Femur (tissue), 1 donor: Measurements from ENCODE around the gene ARHGEF37.
"Not testable (repeated sequence)": the region's sequence is repeated elsewhere in the genome, so short reads cannot be mapped to it uniquely, and the experiment has no call there.

Source experiments
- DNase-seq: peaks from one replicate; pipeline ENCODE4 v3.0.0-alpha.2; 2017

The ARHGEF37 gene, protein sequence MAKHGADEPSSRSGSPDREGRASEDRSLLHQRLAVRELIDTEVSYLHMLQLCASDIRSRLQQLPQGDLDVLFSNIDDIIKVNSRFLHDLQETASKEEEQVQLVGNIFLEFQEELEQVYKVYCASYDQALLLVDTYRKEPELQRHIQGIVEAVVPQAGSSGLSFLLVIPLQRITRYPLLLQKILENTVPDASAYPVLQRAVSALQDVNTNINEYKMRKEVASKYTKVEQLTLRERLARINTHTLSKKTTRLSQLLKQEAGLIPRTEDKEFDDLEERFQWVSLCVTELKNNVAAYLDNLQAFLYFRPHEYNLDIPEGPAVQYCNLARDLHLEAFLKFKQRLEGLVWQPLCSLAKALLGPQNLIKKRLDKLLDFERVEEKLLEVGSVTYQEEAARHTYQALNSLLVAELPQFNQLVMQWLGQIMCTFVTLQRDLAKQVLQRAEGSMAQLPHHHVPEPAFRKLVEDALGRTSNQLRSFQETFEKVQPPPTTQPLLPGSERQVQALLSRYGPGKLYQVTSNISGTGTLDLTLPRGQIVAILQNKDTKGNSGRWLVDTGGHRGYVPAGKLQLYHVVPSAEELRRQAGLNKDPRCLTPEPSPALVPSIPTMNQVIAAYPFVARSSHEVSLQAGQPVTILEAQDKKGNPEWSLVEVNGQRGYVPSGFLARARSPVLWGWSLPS

DNA sequence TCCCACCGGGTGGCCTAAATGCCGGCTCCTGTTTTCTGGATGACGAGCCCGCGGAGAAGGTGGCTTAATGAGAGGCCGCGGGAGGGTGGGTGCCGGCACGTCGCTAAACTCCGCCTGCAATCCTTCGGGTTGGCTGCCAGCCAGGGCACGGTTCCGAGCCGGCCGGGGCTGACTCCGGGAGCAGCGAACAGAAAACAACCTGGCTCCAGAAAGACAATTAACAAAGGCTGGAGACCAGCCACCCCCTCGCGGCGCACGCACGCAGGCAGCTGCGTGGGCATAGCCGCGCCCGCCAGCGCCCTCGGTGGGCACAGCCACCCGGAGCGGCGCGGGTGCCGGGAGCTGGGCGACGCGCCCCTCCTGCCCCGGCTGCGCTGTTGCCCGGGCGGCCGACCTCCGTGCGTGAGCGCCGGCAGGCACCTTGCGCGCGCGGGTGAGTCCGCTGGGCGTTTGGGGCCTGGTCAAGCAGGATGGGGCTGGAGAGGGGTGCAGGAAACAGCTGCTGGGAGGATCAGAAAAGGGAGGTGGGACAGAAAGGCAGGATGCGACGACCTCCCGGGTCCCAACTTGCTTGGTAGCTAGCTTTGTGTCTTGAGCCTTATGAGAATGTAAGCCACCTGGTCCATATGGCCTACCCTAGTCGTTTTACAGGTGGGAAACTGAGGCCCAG lies at the start of gene ARHGEF37:
Gene ARHGEF37, plus strand, starts transcription at position 307 of the 670 bp plus-strand sequence. CDS start 16,272 bp downstream, outside the sequence.
- peak; percentile 83 for DNase-seq

DNA sequence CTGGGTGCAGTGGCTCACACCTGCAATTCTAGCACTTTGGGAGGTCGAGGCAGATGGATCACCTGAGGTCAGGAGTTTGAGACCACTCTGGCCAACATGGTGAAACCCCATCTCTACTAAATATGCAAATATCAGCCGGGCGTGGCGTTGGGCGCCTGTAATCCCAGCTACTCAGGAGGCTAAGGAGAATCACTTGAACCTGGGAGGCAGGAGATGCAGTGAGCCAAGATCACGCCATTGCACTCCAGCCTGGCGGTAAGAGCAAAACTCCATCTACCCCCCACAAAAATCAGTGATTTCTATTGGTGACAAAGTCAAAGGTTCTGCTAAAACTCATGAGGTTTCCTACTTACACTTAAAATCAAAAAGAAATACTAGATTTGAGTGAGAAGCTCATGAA lies 48.9 kb upstream of the ARHGEF37 start:
- no peak for DNase-seq

DNA sequence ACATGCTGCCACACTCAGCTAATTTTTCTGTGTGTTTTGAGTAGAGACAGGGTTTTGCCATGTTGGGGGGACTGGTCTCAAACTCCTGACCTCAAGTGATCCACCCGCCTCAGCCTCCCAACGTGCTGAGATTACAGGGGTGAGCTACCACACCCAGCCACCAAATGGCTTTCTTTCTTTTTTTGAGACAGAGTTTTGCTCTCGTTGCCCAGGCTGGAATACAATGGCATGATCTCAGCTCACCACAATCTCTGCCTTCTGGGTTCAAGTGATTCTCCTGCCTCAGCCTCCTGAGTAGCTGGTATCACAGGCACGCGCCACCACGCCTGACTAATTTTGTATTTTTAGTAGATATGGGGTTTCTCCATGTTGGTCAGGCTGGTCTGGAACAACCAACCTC lies 45.5 kb upstream of the ARHGEF37 start:
- not testable (repeated sequence) for DNase-seq

DNA sequence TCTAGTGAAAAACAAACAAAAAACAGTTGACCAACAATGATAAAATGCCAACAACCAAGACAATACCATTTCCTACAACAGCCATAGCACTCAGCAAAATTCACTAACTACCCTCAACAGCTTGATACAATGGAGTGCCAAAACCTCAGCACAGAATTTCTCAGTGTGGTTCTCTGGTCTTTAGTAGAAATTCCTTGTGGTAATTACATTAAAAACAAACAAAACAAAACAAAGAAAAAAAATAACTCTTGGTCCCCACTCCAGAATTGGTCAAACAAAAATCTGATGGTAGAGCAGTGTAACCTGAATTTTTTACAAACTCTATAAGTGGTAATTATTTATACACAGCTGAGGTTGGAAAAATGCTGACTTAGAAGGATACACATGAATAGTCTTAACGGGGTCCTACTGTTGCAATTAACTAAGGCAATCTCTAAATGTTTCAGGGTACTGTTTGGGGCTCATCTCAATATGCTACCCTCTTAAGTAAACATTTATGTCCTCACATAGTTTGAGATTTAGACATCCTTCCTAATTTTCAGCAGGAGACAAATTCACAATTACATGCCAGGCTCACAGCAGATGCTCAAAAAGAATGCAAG lies 43.8 kb upstream of the ARHGEF37 start:
- no peak for DNase-seq

DNA sequence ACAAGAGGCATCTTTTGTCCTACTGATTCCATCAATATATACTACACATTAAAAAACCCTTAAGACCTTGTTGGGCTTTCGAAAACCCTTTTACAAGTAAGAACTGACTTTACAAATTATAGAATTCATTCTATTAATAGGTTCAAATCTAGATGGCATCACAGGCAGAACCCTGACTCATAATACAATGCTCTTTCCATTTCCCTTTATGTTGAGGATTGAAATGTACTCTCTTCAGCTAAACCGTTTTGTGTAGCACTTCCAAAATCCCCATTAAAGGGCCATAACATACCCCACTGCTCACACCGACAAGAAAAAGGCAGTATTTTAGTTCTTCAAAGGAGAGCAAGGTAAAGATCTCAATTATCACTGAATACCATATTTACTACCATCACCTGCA lies 41.2 kb upstream of the ARHGEF37 start:
- no peak for DNase-seq

GRCh38 chr5:149541893-149542292 lies 39.4 kb upstream of the ARHGEF37 start:
- no peak for DNase-seq

DNA sequence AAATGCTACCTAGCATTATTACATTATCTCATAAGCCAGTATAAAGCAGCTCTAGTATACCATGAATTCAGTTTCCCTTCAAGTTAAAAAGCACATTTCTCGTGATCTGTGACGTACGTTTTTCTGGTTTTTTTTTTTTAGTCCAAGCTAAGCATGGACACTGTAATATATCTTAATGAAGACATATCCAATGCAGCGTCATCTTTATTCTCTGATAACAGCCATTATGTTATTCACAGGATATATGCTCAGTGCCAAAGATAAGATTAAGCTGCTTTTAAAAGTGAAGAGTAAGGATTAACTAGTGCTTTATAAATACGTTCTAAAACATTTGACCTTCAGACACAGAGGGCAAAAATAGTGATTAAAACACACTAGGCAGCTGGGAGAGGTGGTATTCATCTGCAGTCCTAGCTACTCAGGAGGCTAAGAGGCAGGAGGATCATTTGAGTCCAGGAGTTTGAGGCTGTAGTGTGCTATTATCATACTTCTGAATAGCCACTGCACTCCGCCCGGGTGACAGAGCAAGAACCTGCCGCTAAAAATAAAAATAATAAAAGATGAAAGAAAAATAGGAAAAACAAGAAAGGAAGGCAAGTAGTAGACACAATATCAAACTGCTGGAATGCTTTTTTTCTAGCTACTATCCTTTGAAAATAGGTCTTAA lies 37.8 kb upstream of the ARHGEF37 start:
- no peak for DNase-seq

GRCh38 chr5:149544028-149544420 lies 37.3 kb upstream of the ARHGEF37 start:
- DNase-seq: no peak

- no peak for DNase-seq
Observed at GRCh38 chr5:149545327-149545726, 36.0 kb upstream of the ARHGEF37 start.

- no peak for DNase-seq
Observed at GRCh38 chr5:149546974-149547373, 34.3 kb upstream of the ARHGEF37 start.

GRCh38 chr5:149549461-149550267 lies 31.6 kb upstream of the ARHGEF37 start:
- peak; percentile 52 for DNase-seq

GRCh38 chr5:149550268-149550583 lies 31.1 kb upstream of the ARHGEF37 start:
- no peak for DNase-seq

DNA sequence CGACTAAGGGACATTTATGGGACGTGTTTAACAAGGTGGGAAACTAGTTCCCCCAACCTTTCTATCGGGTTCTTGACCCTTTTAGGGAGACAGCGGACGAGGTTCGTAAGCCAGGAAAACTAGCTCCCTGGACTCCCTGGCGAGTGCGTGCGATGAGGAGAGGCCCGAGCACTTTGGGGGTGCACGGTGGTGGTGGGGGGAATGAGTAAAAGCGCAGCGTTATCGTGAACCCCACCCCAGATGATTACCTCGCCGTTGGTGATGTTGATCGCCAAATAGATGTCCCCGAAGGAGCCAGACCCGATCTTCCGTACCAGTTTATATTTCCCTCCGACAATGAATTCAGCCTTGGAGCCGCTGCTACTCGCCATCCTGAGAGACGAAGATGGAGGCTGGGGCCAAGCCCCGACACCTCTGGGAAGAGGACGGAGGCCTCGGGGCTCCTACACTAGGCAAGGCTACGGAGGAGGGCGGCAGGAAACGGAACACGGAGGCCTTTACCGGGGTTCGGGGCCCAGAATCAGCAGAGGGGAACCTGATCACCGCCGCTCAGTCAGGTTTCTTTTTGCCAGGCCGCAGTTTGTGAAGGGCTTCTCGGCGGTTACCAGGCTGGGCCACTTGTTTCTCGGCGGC lies 30.6 kb upstream of the ARHGEF37 start:
- peak; percentile 33 for DNase-seq

- peak; percentile 99 for DNase-seq
Observed at GRCh38 chr5:149551227-149552037, 29.9 kb upstream of the ARHGEF37 start, which contains the start of gene CSNK1A1. Gene CSNK1A1, minus strand, starts transcription at chr5:149551439. Its CDS starts 475 bp downstream, at chr5:149550964.

DNA sequence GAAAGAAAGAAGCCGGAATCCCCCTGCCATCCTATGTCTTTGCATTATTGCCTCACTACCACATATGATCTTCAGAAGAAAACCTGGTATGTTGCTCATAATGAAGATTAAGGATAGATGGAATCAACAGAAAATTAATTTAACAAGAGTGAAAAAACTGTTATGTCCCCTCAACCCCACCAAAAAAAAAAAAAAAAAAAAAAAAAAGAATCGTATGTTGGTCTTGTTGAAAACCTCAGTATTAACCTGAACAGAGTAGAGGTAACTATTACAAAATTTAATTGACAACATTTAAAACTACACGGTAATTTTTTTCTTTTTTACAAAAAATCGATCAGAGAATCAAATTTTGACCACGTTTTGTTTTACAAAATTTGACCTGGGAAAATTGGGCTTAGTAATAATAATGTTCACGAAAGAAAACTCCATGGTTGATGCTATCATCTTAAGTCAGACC lies 29.2 kb upstream of the ARHGEF37 start:
- DNase-seq: no peak

DNA sequence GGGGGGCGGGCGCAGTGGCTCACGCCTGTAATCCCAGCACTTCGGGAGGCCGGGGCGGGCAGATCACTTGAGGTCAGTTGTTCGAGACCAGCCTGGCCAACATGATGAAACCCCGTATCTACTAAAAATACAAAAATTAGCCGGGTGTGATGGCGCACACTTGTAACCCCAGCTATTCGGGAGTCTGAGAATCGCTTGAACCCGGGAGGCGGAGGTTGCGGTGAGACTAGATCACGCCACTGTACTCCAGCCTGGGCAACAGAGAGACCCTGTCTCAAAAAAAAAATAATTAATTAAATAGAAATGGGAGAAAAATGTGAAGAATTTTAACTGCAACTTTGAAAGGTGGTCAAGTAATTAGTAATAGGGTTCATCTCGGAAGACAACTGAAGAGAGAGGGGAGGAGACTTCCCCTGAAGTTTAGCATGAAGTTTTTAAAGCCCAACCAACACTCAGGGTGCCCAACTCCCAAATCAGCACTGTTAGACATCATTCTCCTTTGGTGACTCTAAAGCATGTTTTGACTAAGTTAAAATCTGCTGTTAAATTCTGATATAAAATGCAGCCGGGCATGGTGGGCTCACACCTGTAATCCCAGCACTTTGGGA lies 28.6 kb upstream of the ARHGEF37 start:
- no peak for DNase-seq

DNA sequence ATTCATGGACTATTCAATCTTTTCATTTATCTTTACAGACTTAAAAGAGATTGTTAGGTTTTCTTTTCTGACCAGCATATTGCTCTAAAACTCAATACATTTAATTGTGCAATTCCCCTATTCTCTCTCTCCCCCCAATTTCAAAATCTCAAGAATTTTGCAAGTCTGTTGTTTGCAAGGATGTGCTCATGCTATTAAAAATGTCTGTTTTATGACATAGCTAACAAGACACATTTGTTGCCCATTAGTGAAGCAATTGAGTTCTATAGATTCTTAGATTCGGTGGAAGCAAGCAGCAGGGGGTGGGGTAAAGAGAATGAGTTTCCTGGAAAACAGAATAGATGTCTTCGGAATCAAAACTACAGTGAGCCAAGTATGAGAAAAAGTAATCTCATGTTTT lies 21.6 kb upstream of the ARHGEF37 start:
- DNase-seq: no peak

DNA sequence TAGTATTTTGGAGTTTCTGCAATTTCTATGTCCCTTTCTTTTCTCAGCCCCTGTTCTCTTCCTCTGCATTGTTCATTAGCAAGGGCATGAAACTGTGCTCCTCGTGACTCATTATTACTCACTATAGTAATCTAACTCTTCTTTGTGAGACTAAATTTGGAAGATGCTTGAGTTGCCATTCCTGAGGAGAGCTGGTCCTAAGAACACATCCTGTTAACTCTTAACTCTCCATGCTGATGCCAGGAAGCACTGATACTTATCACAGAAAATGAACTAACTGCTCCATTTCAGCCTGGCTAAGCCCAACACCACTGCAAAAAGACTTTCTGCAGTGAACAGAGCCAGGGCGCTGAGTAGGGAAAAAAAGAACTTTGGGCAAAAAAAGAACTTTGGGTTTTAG lies 19.4 kb upstream of the ARHGEF37 start:
- DNase-seq: no peak

GRCh38 chr5:149563466-149563865 lies 17.8 kb upstream of the ARHGEF37 start:
- DNase-seq: no peak
